Astrocyte of the hippocampus (primary cell): ENCODE measurements around the gene PCBP3.

Experiments
- DNase-seq: peaks from one replicate; pipeline ENCODE4 v3.0.0; 2011; ENCODE audit warnings: low read depth, low spot score

Gene PCBP3

GRCh38 chr21:45990741-45991605 lies 347.4 kb downstream of the PCBP3 start:
- no peak for DNase-seq

- DNase-seq: no peak
Measured at GRCh38 chr21:45991606-45992300, 348.2 kb downstream of the PCBP3 start.
